GOT3 (cell line): ENCODE results near the gene NTSR2.
"Not testable (repeated sequence)": the region's sequence is repeated elsewhere in the genome, so short reads cannot be mapped to it uniquely, and the experiment has no call there.

Source experiments
- DNase-seq: peaks from one replicate; lab custom pipeline; 2025; ENCODE audit warnings: mixed read lengths; lab: John Stamatoyannopoulos, UW

Gene NTSR2

DNA sequence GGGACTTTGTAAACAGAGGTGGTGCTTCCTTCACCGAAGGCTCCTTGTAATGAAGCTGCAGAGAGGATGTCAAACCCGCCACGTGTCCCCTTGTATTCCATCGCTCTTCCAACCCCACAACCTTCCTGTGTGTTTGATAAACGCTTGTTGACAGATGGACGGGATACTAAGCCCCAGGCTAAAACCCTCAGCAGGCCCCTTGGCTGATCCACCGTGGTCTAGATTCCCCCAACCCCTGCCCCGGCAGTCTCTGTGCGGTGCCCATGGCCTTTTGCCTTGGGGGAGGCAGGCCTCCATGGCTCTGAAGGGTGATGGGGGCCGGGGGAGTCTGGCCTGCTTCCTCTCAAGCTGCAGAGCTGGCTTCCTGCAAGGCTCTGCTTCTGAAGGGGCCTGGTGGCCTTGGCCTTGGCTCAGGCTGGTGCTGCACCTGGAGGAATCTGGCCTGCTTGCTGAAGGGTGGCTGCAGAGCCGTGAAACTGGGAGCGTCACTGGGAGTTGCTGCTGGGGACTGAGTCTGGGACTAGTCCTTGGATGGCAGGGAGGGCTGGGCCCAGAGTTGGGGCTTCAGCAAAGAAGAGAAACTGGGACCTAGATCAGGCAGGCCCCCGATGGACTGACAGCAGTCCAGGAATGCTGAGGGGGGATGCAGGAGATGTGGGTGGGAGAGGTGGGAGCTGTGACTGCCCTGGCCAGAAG is 9.6 kb upstream of the NTSR2 start:
- DNase-seq = no peak

DNA sequence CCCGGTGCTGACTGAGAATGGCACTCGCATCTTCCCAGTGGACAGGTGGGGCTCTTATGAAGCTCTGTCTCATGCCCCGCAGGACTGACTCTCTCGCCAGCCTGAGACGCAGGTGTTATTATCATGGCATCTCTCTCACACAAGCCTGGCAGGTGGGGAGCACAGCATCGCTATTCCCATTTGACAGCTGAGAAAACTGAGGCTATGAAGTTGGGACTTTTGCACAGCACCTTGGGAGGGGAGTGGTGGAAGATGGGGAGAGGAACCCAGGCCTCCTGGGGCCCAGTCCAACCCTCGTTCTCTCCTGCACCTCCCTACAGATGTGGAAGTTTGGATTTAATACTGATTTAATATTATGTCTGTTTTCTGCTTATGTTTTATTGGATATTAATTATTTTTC is 9.0 kb upstream of the NTSR2 start:
- DNase-seq = no peak

DNA sequence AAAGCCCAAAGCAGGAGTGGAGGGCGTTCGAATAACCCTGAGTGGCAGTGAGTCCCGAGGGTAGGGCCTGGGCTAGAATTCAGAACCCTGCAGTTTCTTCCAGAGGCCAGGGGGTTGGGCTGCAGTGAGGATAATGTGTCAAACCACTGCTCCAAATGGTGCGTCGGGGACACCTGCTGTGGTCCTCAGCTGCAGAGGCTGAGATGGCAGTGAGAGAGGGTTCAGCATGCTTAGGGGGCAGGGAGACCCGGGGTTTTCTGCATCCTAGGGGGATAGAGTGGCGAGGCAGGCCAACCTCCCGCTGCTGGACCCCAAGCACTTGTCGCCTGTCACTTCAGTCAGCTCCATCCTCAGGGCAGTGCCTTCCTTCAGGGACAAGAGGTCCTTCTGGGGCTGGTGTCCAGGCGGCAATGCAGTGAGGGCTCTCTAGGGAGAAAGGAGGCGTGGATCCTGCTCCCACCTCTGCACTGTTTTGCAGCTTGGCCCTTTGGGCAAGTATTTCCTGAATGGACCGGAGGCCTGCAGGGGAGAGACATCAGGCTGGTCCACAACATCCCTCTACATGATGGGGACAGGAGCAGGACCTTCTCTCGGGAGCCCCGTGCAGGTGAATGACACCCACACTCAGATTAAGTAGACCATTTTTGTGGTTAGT is 8.4 kb upstream of the NTSR2 start:
- no peak for DNase-seq

DNA sequence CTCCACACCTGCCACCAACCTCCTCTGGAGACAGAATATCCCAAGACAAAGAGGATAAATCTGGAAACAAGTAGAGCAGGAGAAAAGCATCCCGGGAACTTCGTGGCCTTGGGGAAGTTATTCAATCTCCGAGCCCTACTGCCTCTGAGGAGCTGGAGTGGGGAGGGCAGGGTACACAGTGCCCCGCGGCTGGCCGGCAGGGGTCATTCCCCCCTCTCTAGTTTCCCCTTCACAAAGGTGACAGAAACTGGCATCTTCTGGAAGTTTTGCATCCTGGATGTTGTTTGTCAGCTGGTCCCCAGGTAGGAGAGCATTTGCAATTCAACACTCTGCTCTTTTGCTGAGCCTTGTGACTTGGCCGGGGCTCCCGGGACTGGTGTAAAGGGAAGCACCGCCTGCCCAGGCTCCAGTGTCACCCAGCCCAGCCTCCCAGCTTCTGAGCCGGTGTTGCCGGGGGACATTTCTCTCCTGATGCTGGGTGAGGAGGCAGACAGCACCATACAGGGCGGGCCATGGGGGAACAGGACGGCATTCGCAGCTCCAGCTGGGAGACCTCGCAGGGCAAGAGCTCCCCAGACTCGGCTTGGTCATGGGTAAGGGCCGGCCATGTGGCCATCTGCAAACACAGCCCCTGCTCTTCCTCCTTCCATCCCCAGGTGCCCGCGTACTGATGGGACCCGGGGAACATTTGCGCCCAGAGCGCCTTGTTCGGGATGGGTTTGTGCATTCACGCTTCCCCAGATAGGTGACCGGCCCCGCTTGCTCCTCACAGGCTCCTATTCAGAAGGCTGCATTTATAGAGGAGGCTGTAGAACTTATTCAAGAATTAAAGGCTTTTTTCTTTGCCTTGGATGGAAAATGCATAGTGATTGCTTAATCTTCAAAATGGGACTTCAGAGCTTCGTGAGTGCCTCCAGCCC is 7.4 kb upstream of the NTSR2 start:
- DNase-seq = no peak

DNA sequence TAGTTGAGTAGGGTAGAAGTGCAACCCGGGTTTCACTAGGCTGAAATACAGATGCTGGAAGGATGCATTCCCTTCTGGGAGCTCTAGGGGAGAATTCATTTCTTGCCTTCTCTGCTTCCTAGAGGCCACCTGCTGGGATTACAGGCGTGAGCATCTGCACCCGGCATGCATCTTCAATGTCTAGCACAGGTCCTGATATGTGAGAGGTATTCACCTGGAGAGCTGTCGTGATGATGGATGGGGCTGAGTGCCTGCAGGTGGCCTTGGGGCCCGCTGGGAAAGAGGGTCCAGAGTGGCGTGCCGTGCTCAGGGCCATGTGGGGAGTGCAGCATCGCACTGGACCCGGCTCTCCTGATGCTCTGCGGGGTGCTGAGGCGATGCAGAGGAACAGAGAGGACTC is 6.6 kb upstream of the NTSR2 start:
- DNase-seq = no peak

DNA sequence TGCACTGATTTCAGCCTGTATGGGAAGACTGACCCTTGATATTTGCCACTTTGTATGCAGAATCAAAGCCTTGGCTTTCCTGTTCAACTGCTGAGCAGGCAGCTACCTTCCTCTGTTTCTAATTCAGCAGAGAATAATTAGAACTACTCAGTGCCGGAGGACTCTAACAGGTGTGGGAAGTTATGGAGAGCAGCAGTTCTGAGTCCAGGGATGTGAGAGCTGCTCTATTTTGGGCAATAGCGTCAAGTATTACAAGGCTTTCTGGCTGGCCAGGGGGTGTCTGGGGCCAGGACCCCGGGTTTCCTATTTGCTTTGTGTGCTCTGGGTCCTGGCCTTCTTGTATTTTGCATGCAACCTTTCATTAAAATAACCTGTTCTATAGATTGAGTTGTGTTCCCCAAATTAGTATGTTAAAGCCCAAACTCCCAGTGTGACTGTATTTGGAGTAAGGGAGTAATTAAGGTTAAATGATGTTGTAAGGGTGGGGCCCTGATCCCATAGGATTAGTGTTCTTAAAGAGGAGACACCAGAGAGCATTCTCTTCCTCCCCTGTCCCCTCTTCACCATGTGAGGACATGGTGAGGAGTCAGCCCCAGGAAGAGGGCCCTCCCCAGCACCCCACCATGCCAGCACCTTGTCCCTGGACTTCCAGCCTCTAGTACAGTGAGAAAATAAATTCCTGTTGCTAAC is 5.6 kb upstream of the NTSR2 start:
- DNase-seq = no peak

DNA sequence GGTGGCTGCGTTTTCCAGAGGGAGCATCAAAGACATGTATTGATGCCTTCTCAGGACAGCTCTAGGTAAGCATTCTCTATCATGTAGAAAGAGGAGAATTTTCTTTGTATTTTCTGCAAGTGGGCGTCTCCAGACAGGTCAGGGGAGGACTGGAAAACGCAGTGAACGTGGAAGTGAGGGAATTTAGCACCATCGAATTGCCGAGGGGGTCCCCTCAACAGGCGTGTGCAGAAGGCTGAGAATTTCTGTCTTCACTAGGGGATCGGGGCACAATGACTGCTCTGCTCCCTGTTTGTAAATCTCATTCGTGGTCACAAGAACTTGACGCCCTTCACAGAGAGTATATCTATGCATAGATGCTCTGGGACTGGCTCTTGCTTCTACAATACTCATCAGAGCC is 5.0 kb upstream of the NTSR2 start:
- DNase-seq = no peak

DNA sequence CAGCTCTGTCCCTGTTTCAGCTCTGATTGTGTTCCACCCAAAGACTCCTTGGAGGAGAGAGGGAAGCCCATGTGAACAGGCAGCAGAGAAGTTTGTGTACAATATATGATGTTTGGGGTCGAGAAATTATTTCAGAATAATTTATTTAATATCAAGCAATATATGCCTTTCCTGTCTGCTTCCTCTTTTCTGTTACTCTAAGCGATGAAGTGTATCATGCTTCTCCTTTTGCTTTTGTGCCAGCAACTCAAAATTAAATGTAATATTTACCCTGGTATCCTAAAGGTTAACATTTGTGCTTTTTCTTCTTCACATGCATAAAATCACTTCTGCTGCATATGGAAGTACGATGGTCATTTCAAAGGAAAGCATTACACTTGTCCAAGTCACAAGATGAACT is 2.4 kb upstream of the NTSR2 start:
- DNase-seq = no peak

DNA sequence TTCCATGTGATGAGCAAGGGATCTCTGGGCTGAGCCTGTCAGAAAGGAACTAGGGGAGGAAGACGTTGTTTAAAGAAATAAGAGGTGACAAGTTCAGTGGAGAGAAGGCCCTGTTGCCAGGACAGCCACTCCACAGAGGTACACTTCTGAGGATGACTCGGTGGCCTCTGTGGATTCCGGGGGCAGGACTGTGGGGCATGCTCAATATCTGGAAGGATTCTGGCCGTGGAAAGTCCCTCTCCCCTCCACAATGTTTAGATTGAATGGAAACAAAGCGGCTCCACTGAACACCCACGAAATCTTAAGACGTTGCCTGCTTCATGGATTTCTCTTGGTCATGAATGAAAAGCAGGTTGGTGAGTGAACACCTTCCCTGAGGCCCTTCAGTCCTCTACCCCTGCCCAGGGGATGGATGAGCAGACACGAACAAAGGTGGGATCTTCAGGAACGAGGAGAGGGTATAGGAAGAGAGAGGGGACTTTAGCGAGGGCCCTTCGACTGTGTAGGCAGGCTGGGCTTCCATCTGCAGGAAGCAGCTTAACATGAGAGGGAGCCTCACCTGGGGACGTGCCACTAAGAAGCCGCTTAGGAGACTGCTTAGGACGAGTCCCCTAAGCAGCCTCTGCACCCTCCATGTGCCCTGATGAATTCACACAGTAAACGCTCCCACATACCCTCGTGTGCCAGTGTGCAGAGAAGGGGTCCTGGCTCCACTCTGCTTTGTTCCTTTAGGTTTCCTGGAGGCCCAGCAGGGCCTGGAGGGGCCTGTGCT is 1.9 kb downstream of the NTSR2 start:
- no peak for DNase-seq

DNA sequence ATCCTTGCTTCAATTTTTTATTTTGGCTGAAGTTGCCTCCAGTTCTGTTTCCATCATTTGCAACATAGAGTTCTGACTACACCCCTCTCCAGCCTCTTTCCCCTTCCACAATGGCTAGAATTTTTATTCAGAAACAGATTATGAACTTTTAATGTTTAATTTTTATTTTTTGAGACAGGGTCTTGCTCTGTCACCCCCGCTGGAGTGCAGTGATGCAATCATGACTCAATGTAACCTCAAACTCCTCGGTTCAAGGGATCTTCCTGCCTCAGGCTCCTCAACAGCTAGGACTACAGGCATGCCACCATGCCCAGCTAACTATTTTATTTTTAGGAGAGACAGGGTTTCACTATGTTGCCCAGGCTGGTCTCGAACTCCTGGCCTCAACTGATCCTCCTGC is 2.8 kb downstream of the NTSR2 start:
- no peak for DNase-seq

DNA sequence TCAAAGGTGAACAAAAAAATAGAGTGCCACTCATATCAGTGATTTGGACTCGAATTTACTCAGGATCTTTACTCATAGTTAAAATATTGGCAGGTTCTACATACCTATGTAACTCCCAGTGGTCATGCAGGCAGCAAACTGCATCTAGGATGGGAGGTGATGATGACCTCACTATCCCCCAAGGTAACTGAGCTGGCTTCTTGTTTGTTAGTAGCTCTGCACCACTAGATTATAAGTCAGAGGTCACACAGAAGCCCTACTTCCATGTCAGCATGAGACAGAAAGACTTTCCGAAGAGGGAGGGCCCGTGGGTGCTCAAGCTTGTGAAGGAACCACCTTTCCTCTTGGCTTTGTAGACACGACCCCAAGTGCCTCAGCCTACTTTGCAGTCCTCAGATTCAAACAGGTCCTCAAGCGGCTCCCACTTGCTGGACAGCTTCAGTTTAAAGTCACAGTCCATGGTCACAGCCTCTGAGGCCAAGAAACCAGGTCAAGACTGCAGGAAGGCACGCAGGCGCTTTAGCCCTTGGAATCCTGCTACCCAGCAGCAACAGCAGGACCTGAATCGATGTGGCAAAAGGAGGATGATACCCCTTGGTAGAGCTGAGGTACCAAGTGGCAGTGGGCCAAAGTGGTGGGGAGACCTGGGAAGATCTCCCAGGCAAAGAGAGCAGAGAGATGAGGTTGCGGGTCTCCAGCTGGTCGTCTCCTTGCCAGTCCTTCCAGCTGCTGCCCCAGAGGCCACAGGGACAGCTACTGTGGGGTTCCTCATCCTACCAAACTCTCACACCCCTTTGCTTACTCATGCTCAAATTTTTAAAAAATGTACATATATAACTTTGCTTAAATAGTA is 4.3 kb downstream of the NTSR2 start:
- DNase-seq = no peak

DNA sequence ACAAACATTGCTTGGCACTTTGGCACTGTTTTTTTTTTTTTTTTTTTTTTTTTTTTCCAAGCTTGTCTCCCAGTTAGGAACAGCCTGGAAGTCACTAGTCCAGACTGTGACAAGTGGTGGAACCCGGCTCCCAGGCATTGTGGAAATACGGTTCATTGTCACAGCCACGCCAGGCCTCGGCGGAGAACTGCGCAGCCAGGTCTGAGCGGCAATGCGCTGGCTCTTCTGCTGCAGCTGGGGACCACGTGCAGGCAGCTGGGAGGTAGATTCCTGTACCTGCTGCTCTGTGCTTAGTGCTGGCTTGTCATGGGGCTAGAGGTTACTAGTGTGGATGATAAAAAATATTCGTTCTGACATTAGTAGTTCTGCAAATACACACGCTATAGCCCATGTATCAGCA is 5.0 kb downstream of the NTSR2 start:
- no peak for DNase-seq

DNA sequence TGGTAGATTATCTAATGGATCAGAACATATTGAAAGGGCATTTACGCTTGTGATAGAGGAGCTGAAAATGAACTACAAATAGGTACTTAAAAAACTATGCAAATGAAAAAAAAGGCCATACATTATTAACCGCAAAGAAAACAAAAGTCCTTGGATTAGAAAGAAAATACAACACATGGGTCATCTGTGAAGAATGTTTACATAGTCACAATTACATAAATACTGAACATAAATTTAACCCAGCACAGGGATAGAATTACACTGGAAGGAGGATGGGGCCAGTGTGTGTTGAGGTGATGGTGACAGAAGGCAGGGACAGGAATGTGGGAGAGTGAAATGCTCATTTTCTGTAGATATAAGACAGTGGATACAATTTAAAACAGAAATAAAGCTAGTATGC is 6.6 kb downstream of the NTSR2 start:
- DNase-seq = no peak

DNA sequence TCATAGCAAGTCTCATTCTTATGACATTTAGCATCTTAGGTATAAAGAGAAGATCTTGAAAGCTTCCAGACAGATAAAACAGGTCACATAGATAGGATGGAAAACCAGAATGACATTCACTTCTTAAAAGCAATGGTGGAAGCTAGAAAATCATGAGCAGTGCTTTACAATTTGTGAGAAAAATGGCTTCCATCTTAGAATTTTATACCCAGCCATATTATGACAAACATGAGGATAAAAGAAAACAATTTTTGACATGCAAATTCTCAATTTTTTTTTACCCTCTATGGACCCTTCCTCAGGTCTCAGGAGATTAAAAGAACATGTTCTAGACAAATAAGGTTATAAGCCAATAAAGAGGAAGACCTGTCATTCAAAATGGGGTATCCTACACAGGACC is 7.1 kb downstream of the NTSR2 start:
- DNase-seq = no peak

DNA sequence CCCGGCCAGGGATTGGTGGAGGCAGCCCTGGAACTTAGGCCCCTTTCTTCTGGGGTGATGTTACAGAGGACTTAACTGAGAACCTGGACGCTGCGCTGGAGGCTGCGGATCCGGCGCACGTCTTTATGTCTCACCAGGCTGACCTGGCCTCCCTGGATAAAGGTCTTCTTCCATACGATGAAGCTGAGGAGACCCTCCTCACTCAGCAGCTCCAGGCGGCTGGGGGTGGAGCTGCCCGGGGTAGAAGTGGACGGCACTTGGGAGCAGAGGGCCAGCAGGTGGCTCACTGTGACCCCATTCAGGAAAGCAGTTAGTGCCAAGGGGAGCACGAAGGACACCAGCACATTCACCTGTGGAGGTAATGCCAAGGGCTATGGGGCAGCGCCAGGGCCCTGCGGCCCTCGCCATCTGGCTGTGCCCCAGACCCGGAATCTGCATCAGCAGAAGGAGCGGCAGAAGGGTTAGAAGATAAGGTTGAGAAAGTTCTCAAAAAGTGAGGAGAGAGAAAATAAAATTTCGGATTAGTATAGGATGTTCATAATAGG is 8.0 kb downstream of the NTSR2 start:
- no peak for DNase-seq

DNA sequence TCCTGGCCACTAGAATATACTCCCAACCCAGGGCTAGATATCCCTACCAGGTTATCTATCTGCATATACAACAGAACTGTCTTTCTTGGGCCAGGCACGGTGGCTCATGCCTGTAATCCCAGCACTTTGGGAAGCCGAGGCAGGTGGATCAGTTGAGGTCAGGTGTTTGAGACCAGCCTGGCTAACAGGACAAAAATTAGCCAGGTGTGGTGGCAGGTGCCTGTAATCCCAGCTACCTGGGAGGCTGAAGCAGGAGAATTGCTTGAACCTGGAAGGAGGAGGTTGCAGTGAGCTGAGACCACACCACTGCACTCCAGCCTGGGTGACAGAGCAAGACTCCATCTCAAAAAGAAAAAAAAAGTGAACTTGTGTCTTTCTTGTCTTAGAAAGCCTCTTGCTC is 9.6 kb downstream of the NTSR2 start:
- DNase-seq = not testable (repeated sequence)

DNA sequence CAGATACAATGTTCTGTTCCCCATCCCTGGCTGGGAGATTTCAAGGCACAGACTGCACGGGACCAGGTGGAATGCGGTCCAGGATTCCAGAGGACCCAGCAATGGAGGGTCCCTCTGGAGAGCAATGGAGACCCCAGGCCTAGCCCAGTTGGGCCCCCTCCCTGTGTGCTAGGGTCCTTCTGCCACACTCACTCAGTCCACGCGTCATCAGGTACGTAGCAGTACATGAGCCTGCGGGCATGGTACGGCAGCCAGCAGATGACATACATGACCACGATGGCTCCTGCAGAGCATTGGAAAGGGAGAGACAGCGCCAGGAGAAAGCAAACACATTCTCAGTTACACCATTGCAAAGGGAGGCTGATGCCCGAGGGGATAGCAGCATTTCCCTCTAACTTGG is 10.1 kb downstream of the NTSR2 start:
- DNase-seq = no peak

DNA sequence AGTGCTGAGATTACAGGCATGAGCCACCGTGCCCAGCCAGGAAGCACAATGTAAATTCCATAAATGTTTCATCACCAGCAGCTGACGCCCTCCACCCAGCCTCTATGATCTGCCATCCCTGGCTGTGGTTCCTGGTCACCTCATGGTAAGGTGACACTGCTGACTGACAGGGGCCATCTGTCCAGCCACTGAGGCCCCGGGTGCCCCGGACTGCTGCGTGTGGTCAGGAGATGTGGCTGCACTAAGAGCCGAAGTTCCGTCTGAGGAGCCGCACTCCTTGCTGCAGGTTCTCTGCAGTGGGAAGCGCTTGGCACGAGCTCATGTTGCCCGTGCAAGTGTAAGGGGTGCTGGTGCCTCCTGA is 10.9 kb downstream of the NTSR2 start:
- DNase-seq = no peak

DNA sequence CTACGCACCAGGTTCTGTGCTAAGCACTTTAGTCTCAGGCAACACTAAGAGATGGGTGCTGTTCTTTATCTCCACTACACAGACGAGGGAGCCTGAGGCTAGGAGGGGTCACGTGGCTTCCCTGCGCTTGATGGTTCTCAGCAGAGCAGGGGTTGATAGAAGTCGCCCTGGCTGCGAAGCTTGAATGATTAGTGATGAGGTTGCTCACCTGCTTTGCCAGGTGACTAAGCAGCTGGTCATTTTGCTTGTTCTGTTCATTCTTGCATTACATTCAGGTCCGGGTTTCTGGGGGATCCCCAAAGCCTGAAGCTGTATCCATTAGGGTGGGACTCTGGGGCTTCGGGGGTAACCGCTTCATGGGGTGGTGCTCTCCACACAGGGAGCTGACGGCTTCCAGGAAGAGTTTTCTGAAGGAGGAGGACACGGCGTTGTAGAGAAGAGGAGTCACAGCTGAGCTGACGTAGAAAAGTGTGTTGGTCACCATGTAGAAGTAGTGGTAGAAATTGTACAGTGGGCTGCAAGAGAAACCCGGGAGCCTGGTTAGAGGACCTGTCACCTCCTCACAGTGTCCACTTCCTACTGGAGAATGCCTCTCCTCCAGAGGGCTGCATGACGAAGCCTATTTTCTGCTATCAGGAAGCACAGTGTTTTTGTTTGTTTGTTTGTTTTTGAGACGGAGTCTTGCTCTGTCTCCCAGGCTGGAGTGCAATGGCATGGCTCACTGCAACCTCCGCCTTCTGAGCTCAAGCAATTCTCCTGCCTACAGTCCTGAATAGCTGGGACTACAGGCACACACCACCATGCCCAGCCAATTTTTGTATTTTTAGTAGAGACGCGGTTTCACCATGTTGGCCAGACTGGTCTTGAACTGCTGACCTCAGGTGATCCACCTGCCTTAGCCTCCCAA is 11.5 kb downstream of the NTSR2 start:
- DNase-seq = no peak
